K562 (cell line): ENCODE measurements around the gene PTPRG. TPM values are rescaled to one million over a fixed set of nuclear protein-coding genes. Genes with fewer than 3 reads are reported as not detected.

Source experiments
- ATAC-seq: fragments of 200-7000 bp; cut with Tn5 transposase; 3 replicates; pipeline ENCODE4 v1.9.1; 2020; ENCODE audit warnings: moderate library complexity
- BruUV-seq: library from RNA; stranded (reverse); fragments of 400-500 nt; replicated peaks from 2 replicates; lab custom pipeline; 2021; lab: Mats Ljungman, UMichigan
- CTCF ChIA-PET: fragments of 300-600 bp; formaldehyde crosslinking; extraction: SDS; loops from one replicate; lab custom pipeline; 2021; ENCODE audit warnings: low intra/inter-chr PET ratio; lab: Yijun Ruan, JAX
- POLR2A ChIA-PET: fragments of 300-600, 350-650 bp; sonication (Branson Sonifier 250); formaldehyde crosslinking; extraction: SDS; loops from one replicate; lab custom pipeline; 2021; ENCODE audit warnings: antibody characterized with exemption, inconsistent platforms; lab: Yijun Ruan, JAX
- DNase-seq, 4 experiments: peaks; one replicate each; pipeline versions ENCODE4 v3.0.0 to v3.0.0-alpha.2; 2011 to 2018; ENCODE audit warnings: low spot score in 3 of 4, mixed read lengths in 3 of 4; ENCODE audit errors: extremely low read depth in 1 of 4
- FAIRE-seq: peaks from 2 replicates; lab custom pipeline; 2011; peaks lifted over from hg19 to GRCh38; lab: Jason Lieb, UNC
- H2AFZ ChIP-seq: 2 replicates; pipeline ENCODE4 v1.6.0; 2011; ENCODE audit warnings: low read depth, low read length, control low read depth, inconsistent platforms
- H3K27ac ChIP-seq: fragments of 200-600 bp; 3 replicates; pipeline ENCODE4 v1.8.0; 2011; ENCODE audit warnings: low read depth, mild to moderate bottlenecking, control low read depth, inconsistent platforms, low read length, moderate library complexity, mixed read lengths; ENCODE audit errors: extremely low read depth
- H3K27me3 ChIP-seq, 2 experiments: fragments of 300-600 bp in 1 of 2; 2 replicates in 1 of 2; 3 replicates in 1 of 2; pipeline versions ENCODE4 v1.6.0 to v1.8.0; 2011; ENCODE audit warnings: inconsistent platforms in 2 of 2, low read length in 2 of 2, mild to moderate bottlenecking in 1 of 2, mixed read lengths in 1 of 2, moderate library complexity in 1 of 2; ENCODE audit not compliant: control insufficient read depth in 2 of 2, insufficient read depth in 2 of 2
- H3K36me3 ChIP-seq: fragments of 300-600 bp; 3 replicates; pipeline ENCODE4 v1.8.0; 2011; ENCODE audit warnings: mild to moderate bottlenecking, low read length, inconsistent platforms; ENCODE audit not compliant: control insufficient read depth, insufficient read depth
- H3K4me1 ChIP-seq, 2 experiments: fragments of 200-600 bp in 1 of 2; replicated peaks in 1 of 2; 2 replicates in 1 of 2; 3 replicates in 1 of 2; pipeline versions ENCODE4 v1.5.1 to v1.8.0; 2011; ENCODE audit warnings: inconsistent platforms in 2 of 2, low read length in 2 of 2, mild to moderate bottlenecking in 1 of 2, mixed read lengths in 1 of 2, moderate library complexity in 1 of 2; ENCODE audit not compliant: control insufficient read depth in 2 of 2, insufficient read depth in 2 of 2
- H3K4me2 ChIP-seq: 2 replicates; pipeline ENCODE4 v1.6.1; 2011; ENCODE audit warnings: low read length, control low read depth, inconsistent platforms, mixed read lengths; ENCODE audit not compliant: insufficient read depth
- H3K4me3 ChIP-seq: fragments of 200-600 bp; sonication (generic), shearing (Covaris generic); 2 replicates; pipeline ENCODE4 v1.5.1; 2016; ENCODE audit warnings: control low read depth, inconsistent platforms
- H3K79me2 ChIP-seq: fragments of 200-600 bp; 3 replicates; pipeline ENCODE4 v1.8.0; 2011; ENCODE audit warnings: low read length, inconsistent platforms; ENCODE audit not compliant: control insufficient read depth, insufficient read depth
- H3K9ac ChIP-seq, 2 experiments: 2 replicates each; pipeline versions ENCODE4 v1.6.0 to v1.6.1; 2011; ENCODE audit warnings: low read depth in 2 of 2, low read length in 2 of 2, control low read depth in 1 of 2, inconsistent platforms in 1 of 2, mild to moderate bottlenecking in 1 of 2, mixed read lengths in 1 of 2; ENCODE audit not compliant: insufficient read depth in 1 of 2
- H3K9me1 ChIP-seq: one replicate; pipeline ENCODE4 v1.6.0; 2011; ENCODE audit warnings: inconsistent platforms, mild to moderate bottlenecking, low read length, moderate library complexity; ENCODE audit not compliant: control insufficient read depth, insufficient read depth
- H3K9me3 ChIP-seq: replicated peaks from 2 replicates; pipeline ENCODE4 v1.5.1; 2011; ENCODE audit warnings: low read depth, low read length, inconsistent platforms; ENCODE audit not compliant: control insufficient read depth, insufficient read depth
- H4K20me1 ChIP-seq: replicated peaks from 2 replicates; pipeline ENCODE4 v1.6.1; 2011; ENCODE audit warnings: low read length, inconsistent platforms, mixed read lengths; ENCODE audit not compliant: control insufficient read depth, insufficient read depth
- ARNT ChIP-seq, 2 experiments: fragments of 450-650 bp; IDR thresholded peaks; 2 replicates each; pipeline ENCODE4 v1.6.1; 2016; ENCODE audit warnings: mild to moderate bottlenecking in 1 of 2
- BCL6 ChIP-seq: fragments of 250-450 bp; sonication (Bioruptor Pico); IDR thresholded peaks from 2 replicates; pipeline ENCODE4 v1.4.0; 2020
- CHD1 ChIP-seq: fragments of 200-600 bp; sonication (generic); IDR thresholded peaks from one replicate; pipeline ENCODE4 v1.6.1; 2012; ENCODE audit warnings: mild to moderate bottlenecking, moderate library complexity, low read length, inconsistent platforms
- CHD2 ChIP-seq: IDR thresholded peaks from 2 replicates; pipeline ENCODE4 v1.6.1; 2011; ENCODE audit warnings: low read depth, low read length
- CTBP1 ChIP-seq: fragments of 450-650 bp; IDR thresholded peaks from 2 replicates; pipeline ENCODE4 v1.6.1; 2016; ENCODE audit warnings: borderline replicate concordance
- ERF ChIP-seq: fragments of 450-650 bp; formaldehyde crosslinking; IDR thresholded peaks from 2 replicates; pipeline ENCODE4 v1.4.0; 2020; ENCODE audit warnings: mild to moderate bottlenecking, mixed read lengths
- HIVEP1 ChIP-seq: fragments of 250-450 bp; sonication (Bioruptor Pico); IDR thresholded peaks from 2 replicates; pipeline ENCODE4 v1.4.0; 2020; ENCODE audit warnings: mild to moderate bottlenecking
- MCM7 ChIP-seq, 2 experiments: fragments of 450-650 bp; IDR thresholded peaks; 2 replicates each; pipeline ENCODE4 v1.6.1; 2016 to 2018
- MECOM ChIP-seq: fragments of 250-450 bp; sonication (Bioruptor Pico); IDR thresholded peaks from 2 replicates; pipeline ENCODE4 v1.8.0; 2022; ENCODE audit warnings: inconsistent platforms
- ZNF511 ChIP-seq: sonication (generic); formaldehyde crosslinking; IDR thresholded peaks from 2 replicates; pipeline ENCODE4 v1.8.0; 2022; ENCODE audit warnings: mild to moderate bottlenecking, missing genetic modification reagents
- ZNF639 ChIP-seq, 2 experiments: fragments of 200-800 bp in 1 of 2; sonication (Bioruptor generic) in 1 of 2; sonication (generic) in 1 of 2; formaldehyde crosslinking in 1 of 2; IDR thresholded peaks in 1 of 2; conservative IDR thresholded peaks in 1 of 2; 2 replicates each; pipeline versions ENCODE4 v1.5.0 to v1.6.1; 2016 to 2020; ENCODE audit warnings: missing compliant biosample characterization in 1 of 2, missing genetic modification characterization in 1 of 2, missing genetic modification reagents in 1 of 2
- ZNF655 ChIP-seq: fragments of 250-450 bp; sonication (Bioruptor Pico); IDR thresholded peaks from 2 replicates; pipeline ENCODE4 v1.5.0; 2021
- ZNF766 ChIP-seq: fragments of 200-800 bp; sonication (Bioruptor generic); conservative IDR thresholded peaks from 2 replicates; pipeline ENCODE4 v1.6.1; 2016; ENCODE audit warnings: missing genetic modification characterization, missing compliant biosample characterization
- WGBS: fragments of 100-300 bp; shearing (Covaris generic); methylation state at CpG from one replicate; pipeline ENCODE4 v1.1.6; 2016; ENCODE audit warnings: low coverage, mixed read lengths; ENCODE audit not compliant: insufficient coverage; ENCODE audit errors: missing lambda C conversion rate; 5-methylcytosine and 5-hydroxymethylcytosine counted together
- in situ Hi-C: fragments of 300-500 bp; cut with MboI; formaldehyde crosslinking; loops from 4 replicates; pipeline ENCODE4 v1.15.0; 2018; ENCODE audit warnings: inconsistent platforms, mixed read lengths
- intact Hi-C: fragments of 100-400 bp; cut with micrococcal nuclease; formaldehyde crosslinking; loops from 2 replicates; pipeline ENCODE4 v1.14.2; 2022
- polyA plus RNA-seq, 8 experiments: library from polyadenylated mRNA; depleted of rRNA in 4 of 8; stranded (reverse) in 5 of 8; unstranded in 3 of 8; fragments of >200 nt; fragmentation: Nextera tagmentation in 2 of 8; fragmentation: Illumina TruSeq in 1 of 8; extraction: Ambion mirVana in 2 of 8; extraction: Trizol in 1 of 8; gene quantifications; 2 replicates each; pipeline versions ENCODE4 v1.2.1 to v1.2.3, GENCODE V29; 2011 to 2014; ENCODE audit warnings: inconsistent platforms in 1 of 8, missing spikeins in 1 of 8
- total RNA-seq, 7 experiments: library from RNA; depleted of rRNA in 6 of 7; stranded (reverse); fragments of >200 nt in 6 of 7; fragmentation: Illumina TruSeq in 2 of 7; extraction: Trizol in 2 of 7; gene quantifications; 2 replicates each; pipeline versions ENCODE4 v1.2.1 to v1.2.3, GENCODE V29; 2011 to 2021; ENCODE audit warnings: low replicate concordance in 1 of 7

Gene PTPRG
- total and polyA plus RNA-seq, 9 of the 15 experiments (the other 6 are each of a cell fraction or from before 2014, with no cell fraction given) = 0.16 TPM; not detected in 8

GRCh38 chr3:62241279-62241678 is 679.9 kb downstream of the PTPRG start (continued):
- TF ChIP-seq ZNF655 (CRISPR knock-in tag) (no peak), CHD2 (no peak), BCL6 (CRISPR knock-in tag) (no peak), HIVEP1 (CRISPR knock-in tag) (no peak), ZNF766 (no peak)

- ATAC-seq (no peak), FAIRE-seq (no peak), DNase-seq (no peak)
- Histone ChIP-seq H3K9ac (no peak overlapping the region), H3K4me1 (no peaks in the 10 kb centered on the region), H3K4me2 (no peak overlapping the region), H3K9me1 (no peaks in the 10 kb centered on the region), H3K9me3 (no peaks in the 10 kb centered on the region), H2AFZ (no peak overlapping the region), H4K20me1 (no peaks in the 10 kb centered on the region), H3K79me2 (no peaks in the 10 kb centered on the region), H3K36me3 (no peaks in the 10 kb centered on the region), H3K27ac (no peak overlapping the region), H3K27me3 (no peaks in the 10 kb centered on the region), H3K4me3 (no peak overlapping the region)
- in situ Hi-C loops (no loop called here), intact Hi-C loops (no loop called here)
- ChIA-PET CTCF (no interaction called here), POLR2A (interaction anchor here (0.7 kb wide), 1 partner anchor 1650 kb away, joined by 3 read pairs; no protein-coding TSS in a partner anchor)
- BruUV-seq = no TSS peak
- WGBS = under 1% methylated on average over 11 of the region's 12 CpGs
- TF ChIP-seq MCM7 (IDR thresholded peaks at IDR 0.05) (no peak), ZNF639 (CRISPR knock-in tag; conservative IDR thresholded peaks at IDR 0.05 in 1 of 2, IDR thresholded peaks at IDR 0.05 in 1 of 2) (no peak), ZNF511 (CRISPR knock-in tag) (no peak), CHD1 (no peak), ARNT (IDR thresholded peaks at IDR 0.05) (no peak), CTBP1 (no peak), ERF (CRISPR knock-in tag) (no peak), MECOM (CRISPR knock-in tag) (no peak)
These were observed 681.6 kb downstream of the PTPRG start for GRCh38 chr3:62242831-62243509.
